Measurements from ENCODE around the gene CX3CR1.

Gene CX3CR1

GRCh38 chr3:39250116-39250747 lies 29.6 kb downstream of the CX3CR1 start:
- no peak overlapping the region for H2BK15ac ChIP-seq (ENCODE audit: low read length)
- WGBS, 2 donors (ENCODE audit: extremely low coverage in 2 of 2, insufficient read length in 2 of 2, insufficient replicate concordance in 1 of 2) = no CpG with 5 or more reads among the region's 4 CpGs
- H3K4me3 ChIP-seq (ENCODE audit: low read length in 2 of 2) = no peak overlapping the region
- no peaks in the 10 kb centered on the region for H3K9me3 ChIP-seq (replicated peaks in 1 of 2; ENCODE audit: control insufficient read depth in 2 of 2, insufficient read depth in 1 of 2, low read depth in 1 of 2, low read length in 2 of 2)
- no peaks in the 10 kb centered on the region for H3K79me1 ChIP-seq (ENCODE audit: low read depth, low read length)
- H2AFZ ChIP-seq (ENCODE audit: low read length) = no peak overlapping the region
- no peak for DNase-seq (ENCODE audit: low spot score)
- H2BK12ac ChIP-seq (ENCODE audit: low read length) = no peak overlapping the region
- peaks cover 0 to 3% of the 10 kb centered on the region in 2 donors for H3K4me1 ChIP-seq (ENCODE audit: control insufficient read depth in 2 of 2, insufficient read depth in 1 of 2, low read depth in 1 of 2, low read length in 2 of 2)
- H3K14ac ChIP-seq (ENCODE audit: low read length) = no peak overlapping the region
- peaks cover 0 to 13% (median 0%) of the 10 kb centered on the region in 3 experiments for H3K27me3 ChIP-seq (ENCODE audit: control insufficient read depth in 3 of 3, insufficient read depth in 3 of 3, low read depth in 1 of 3, low read length in 3 of 3)
- peak overlapping the region; percentile 61 for H3K18ac ChIP-seq (ENCODE audit: low read length)
- no peak overlapping the region for H3K23ac ChIP-seq (ENCODE audit: low read depth, low read length, poor library complexity)
- no peak overlapping the region for H3K27ac ChIP-seq (replicated peaks; ENCODE audit: low read length)
- no peak overlapping the region for H3K4me2 ChIP-seq (ENCODE audit: insufficient read depth, low read length, poor library complexity, severe bottlenecking)
- no peak overlapping the region for H3K9ac ChIP-seq (ENCODE audit: low read depth, low read length, poor library complexity)
- no peaks in the 10 kb centered on the region for H3K36me3 ChIP-seq (replicated peaks in 1 of 2; ENCODE audit: control insufficient read depth in 2 of 2, insufficient read depth in 2 of 2, low read length in 2 of 2)
- H2AK5ac ChIP-seq (ENCODE audit: low read depth, low read length) = no peak overlapping the region
- no peak overlapping the region for H4K8ac ChIP-seq (ENCODE audit: low read depth, low read length)
- no peak overlapping the region for H3K4ac ChIP-seq (ENCODE audit: low read length)
- no peak overlapping the region for H2BK120ac ChIP-seq (ENCODE audit: low read depth, low read length)
- H4K91ac ChIP-seq (ENCODE audit: low read depth, low read length, poor library complexity) = no peak overlapping the region
- H2BK5ac ChIP-seq (ENCODE audit: low read length) = no peak overlapping the region

- H3K27ac ChIP-seq (replicated peaks; ENCODE audit: low read length) = no peak overlapping the region
- H3K4me3 ChIP-seq (ENCODE audit: low read length in 2 of 2) = no peak overlapping the region
- no peak for DNase-seq (ENCODE audit: low spot score)
- no peaks in the 10 kb centered on the region for H3K79me1 ChIP-seq (ENCODE audit: low read depth, low read length)
- no peak overlapping the region for H3K18ac ChIP-seq (ENCODE audit: low read length)
- H2BK5ac ChIP-seq (ENCODE audit: low read length) = no peak overlapping the region
- H3K27me3 ChIP-seq (ENCODE audit: control insufficient read depth in 3 of 3, insufficient read depth in 3 of 3, low read depth in 1 of 3, low read length in 3 of 3) = peaks cover 0 to 13% (median 0%) of the 10 kb centered on the region in 3 experiments
- H3K23ac ChIP-seq (ENCODE audit: low read depth, low read length, poor library complexity) = no peak overlapping the region
- no peak overlapping the region for H3K9ac ChIP-seq (ENCODE audit: low read depth, low read length, poor library complexity)
- no peak overlapping the region for H2AFZ ChIP-seq (ENCODE audit: low read length)
- H2BK15ac ChIP-seq (ENCODE audit: low read length) = no peak overlapping the region
- H3K9me3 ChIP-seq (replicated peaks in 1 of 2; ENCODE audit: control insufficient read depth in 2 of 2, insufficient read depth in 1 of 2, low read depth in 1 of 2, low read length in 2 of 2) = no peaks in the 10 kb centered on the region
- no peak overlapping the region for H3K14ac ChIP-seq (ENCODE audit: low read length)
- peaks cover 0 to 3% of the 10 kb centered on the region in 2 donors for H3K4me1 ChIP-seq (ENCODE audit: control insufficient read depth in 2 of 2, insufficient read depth in 1 of 2, low read depth in 1 of 2, low read length in 2 of 2)
- no peak overlapping the region for H3K4me2 ChIP-seq (ENCODE audit: insufficient read depth, low read length, poor library complexity, severe bottlenecking)
- no peak overlapping the region for H2BK120ac ChIP-seq (ENCODE audit: low read depth, low read length)
- WGBS, 2 donors (ENCODE audit: extremely low coverage in 2 of 2, insufficient read length in 2 of 2, insufficient replicate concordance in 1 of 2) = no CpG with 5 or more reads among the region's 6 CpGs
- H4K91ac ChIP-seq (ENCODE audit: low read depth, low read length, poor library complexity) = no peak overlapping the region
- H2AK5ac ChIP-seq (ENCODE audit: low read depth, low read length) = no peak overlapping the region
- H3K4ac ChIP-seq (ENCODE audit: low read length) = no peak overlapping the region
- H3K36me3 ChIP-seq (replicated peaks in 1 of 2; ENCODE audit: control insufficient read depth in 2 of 2, insufficient read depth in 2 of 2, low read length in 2 of 2) = no peaks in the 10 kb centered on the region
- no peak overlapping the region for H4K8ac ChIP-seq (ENCODE audit: low read depth, low read length)
- H2BK12ac ChIP-seq (ENCODE audit: low read length) = no peak overlapping the region
These were observed 30.3 kb downstream of the CX3CR1 start for GRCh38 chr3:39249453-39250115.

GRCh38 chr3:39241561-39241960 lies 38.3 kb downstream of the CX3CR1 start:
- Histone ChIP-seq H3K36me3 (replicated peaks in 1 of 2; ENCODE audit: control insufficient read depth in 2 of 2, insufficient read depth in 2 of 2, low read length in 2 of 2) (no peaks in the 10 kb centered on the region), H3K4me3 (ENCODE audit: low read length in 2 of 2) (no peak overlapping the region)

GRCh38 chr3:39237027-39237426 lies 42.8 kb downstream of the CX3CR1 start:
- no peak overlapping the region for H3K9ac ChIP-seq (ENCODE audit: low read depth, low read length, poor library complexity)
- WGBS, 2 donors (ENCODE audit: extremely low coverage in 2 of 2, insufficient read length in 2 of 2, insufficient replicate concordance in 1 of 2) = no CpG with 5 or more reads among the region's 6 CpGs
- no peak overlapping the region for H2AFZ ChIP-seq (ENCODE audit: low read length)
- H3K27ac ChIP-seq (replicated peaks; ENCODE audit: low read length) = no peak overlapping the region
- no peak overlapping the region for H2AK5ac ChIP-seq (ENCODE audit: low read depth, low read length)
- H3K36me3 ChIP-seq (replicated peaks in 1 of 2; ENCODE audit: control insufficient read depth in 2 of 2, insufficient read depth in 2 of 2, low read length in 2 of 2) = no peaks in the 10 kb centered on the region
- H4K8ac ChIP-seq (ENCODE audit: low read depth, low read length) = no peak overlapping the region
- no peak overlapping the region for H3K4me3 ChIP-seq (ENCODE audit: low read length in 2 of 2)
- no peak overlapping the region for H3K18ac ChIP-seq (ENCODE audit: low read length)
- no peak overlapping the region for H2BK15ac ChIP-seq (ENCODE audit: low read length)
- no peaks in the 10 kb centered on the region for H3K79me1 ChIP-seq (ENCODE audit: low read depth, low read length)
- H3K4ac ChIP-seq (ENCODE audit: low read length) = no peak overlapping the region
- H2BK5ac ChIP-seq (ENCODE audit: low read length) = no peak overlapping the region
- H2BK120ac ChIP-seq (ENCODE audit: low read depth, low read length) = no peak overlapping the region
- H3K14ac ChIP-seq (ENCODE audit: low read length) = no peak overlapping the region
- H3K27me3 ChIP-seq (ENCODE audit: control insufficient read depth in 3 of 3, insufficient read depth in 3 of 3, low read depth in 1 of 3, low read length in 3 of 3) = peaks cover 0 to 4% (median 0%) of the 10 kb centered on the region in 3 experiments
- DNase-seq (ENCODE audit: low spot score) = no peak
- H3K9me3 ChIP-seq (replicated peaks in 1 of 2; ENCODE audit: control insufficient read depth in 2 of 2, insufficient read depth in 1 of 2, low read depth in 1 of 2, low read length in 2 of 2) = no peaks in the 10 kb centered on the region
- no peak overlapping the region for H4K91ac ChIP-seq (ENCODE audit: low read depth, low read length, poor library complexity)
- H3K4me1 ChIP-seq (ENCODE audit: control insufficient read depth in 2 of 2, insufficient read depth in 1 of 2, low read depth in 1 of 2, low read length in 2 of 2) = no peaks in the 10 kb centered on the region
- no peak overlapping the region for H2BK12ac ChIP-seq (ENCODE audit: low read length)
- H3K23ac ChIP-seq (ENCODE audit: low read depth, low read length, poor library complexity) = no peak overlapping the region
- no peak overlapping the region for H3K4me2 ChIP-seq (ENCODE audit: insufficient read depth, low read length, poor library complexity, severe bottlenecking)

More at GRCh38 chr3:39241561-39241960, 38.3 kb downstream of the CX3CR1 start:
- Histone ChIP-seq H3K4ac (ENCODE audit: low read length) (no peak overlapping the region), H2AK5ac (ENCODE audit: low read depth, low read length) (no peak overlapping the region), H2BK5ac (ENCODE audit: low read length) (no peak overlapping the region), H3K18ac (ENCODE audit: low read length) (no peak overlapping the region), H3K23ac (ENCODE audit: low read depth, low read length, poor library complexity) (no peak overlapping the region), H3K4me2 (ENCODE audit: insufficient read depth, low read length, poor library complexity, severe bottlenecking) (no peak overlapping the region), H3K27ac (replicated peaks; ENCODE audit: low read length) (no peak overlapping the region), H2BK15ac (ENCODE audit: low read length) (no peak overlapping the region), H4K91ac (ENCODE audit: low read depth, low read length, poor library complexity) (no peak overlapping the region), H2AFZ (ENCODE audit: low read length) (no peak overlapping the region), H2BK12ac (ENCODE audit: low read length) (no peak overlapping the region), H3K27me3 (ENCODE audit: control insufficient read depth in 3 of 3, insufficient read depth in 3 of 3, low read depth in 1 of 3, low read length in 3 of 3) (peaks cover 0 to 4% (median 0%) of the 10 kb centered on the region in 3 experiments), H3K9me3 (replicated peaks in 1 of 2; ENCODE audit: control insufficient read depth in 2 of 2, insufficient read depth in 1 of 2, low read depth in 1 of 2, low read length in 2 of 2) (no peaks in the 10 kb centered on the region), H4K8ac (ENCODE audit: low read depth, low read length) (no peak overlapping the region), H3K9ac (ENCODE audit: low read depth, low read length, poor library complexity) (no peak overlapping the region), H3K4me1 (ENCODE audit: control insufficient read depth in 2 of 2, insufficient read depth in 1 of 2, low read depth in 1 of 2, low read length in 2 of 2) (no peaks in the 10 kb centered on the region), H3K79me1 (ENCODE audit: low read depth, low read length) (no peaks in the 10 kb centered on the region), H3K14ac (ENCODE audit: low read length) (no peak overlapping the region), H2BK120ac (ENCODE audit: low read depth, low read length) (no peak overlapping the region)
- no peak for DNase-seq (ENCODE audit: low spot score)
